Spleen (tissue), 11 donors: ENCODE results near the gene CDK10. TPM values are rescaled to one million over a fixed set of nuclear protein-coding genes. Genes with fewer than 3 reads are reported as not detected.

Experiments
- DNase-seq: peaks from one replicate; pipeline ENCODE4 v3.0.0-alpha.2; 2020
- H3K27ac ChIP-seq, 8 donors: fragments of 200-600 bp; sonication (generic) in 7 of 8; 1 replicate in 4 of 8; 2 replicates in 4 of 8; pipeline versions ENCODE4 v1.5.0 to v1.8.0; 2016 to 2021; ENCODE audit warnings: inconsistent platforms in 4 of 8, mild to moderate bottlenecking in 4 of 8, moderate library complexity in 1 of 8
- H3K27me3 ChIP-seq, 7 donors: fragments of 200-600 bp; sonication (generic) in 6 of 7; replicated peaks in 1 of 7; 1 replicate in 4 of 7; 2 replicates in 3 of 7; pipeline versions ENCODE4 v1.5.0 to v1.8.0; 2016 to 2021; ENCODE audit warnings: inconsistent platforms in 3 of 7, mild to moderate bottlenecking in 1 of 7
- H3K36me3 ChIP-seq, 6 donors: fragments of 200-600 bp; sonication (generic) in 5 of 6; 1 replicate in 4 of 6; 2 replicates in 2 of 6; pipeline versions ENCODE4 v1.5.0 to v1.8.0; 2016 to 2021; ENCODE audit warnings: inconsistent platforms in 2 of 6
- H3K4me1 ChIP-seq, 6 donors: fragments of 200-600 bp; sonication (generic) in 5 of 6; 1 replicate in 3 of 6; 2 replicates in 3 of 6; pipeline versions ENCODE4 v1.5.0 to v1.8.0; 2016 to 2021; ENCODE audit warnings: inconsistent platforms in 3 of 6
- H3K4me3 ChIP-seq, 8 donors: fragments of 200-600 bp; sonication (generic) in 7 of 8; 1 replicate in 4 of 8; 2 replicates in 4 of 8; pipeline versions ENCODE4 v1.5.0 to v1.8.0; 2016 to 2021; ENCODE audit warnings: inconsistent platforms in 4 of 8, mild to moderate bottlenecking in 4 of 8, moderate library complexity in 2 of 8
- H3K9me3 ChIP-seq, 8 donors: fragments of 200-600 bp; sonication (generic) in 7 of 8; 1 replicate in 4 of 8; 2 replicates in 4 of 8; pipeline versions ENCODE4 v1.5.0 to v1.8.0; 2016 to 2021; ENCODE audit warnings: inconsistent platforms in 4 of 8
- CTCF ChIP-seq, 11 experiments: fragments of 200-600 bp in 7 of 11; fragments of 450-650 bp in 4 of 11; sonication (generic) in 4 of 11; IDR thresholded peaks in 8 of 11; conservative IDR thresholded peaks in 3 of 11; 1 replicate in 7 of 11; 2 replicates in 4 of 11; pipeline versions ENCODE4 v1.4.0 to v1.8.0; 2016 to 2021; ENCODE audit warnings: antibody characterized with exemption in 11 of 11, inconsistent platforms in 4 of 11, mild to moderate bottlenecking in 1 of 11
- POLR2A ChIP-seq, 3 donors: fragments of 450-650 bp; IDR thresholded peaks; one replicate each; pipeline ENCODE4 v1.5.1; 2017; ENCODE audit warnings: antibody characterized with exemption in 3 of 3, mild to moderate bottlenecking in 1 of 3
- POLR2AphosphoS5 ChIP-seq, 3 donors: sonication (generic); formaldehyde crosslinking; IDR thresholded peaks; one replicate each; pipeline ENCODE4 v1.5.1; 2017; ENCODE audit warnings: antibody characterized with exemption in 3 of 3
- WGBS, 5 donors: extraction: QIAGEN DNeasy Blood & Tissue Kit in 3 of 5; methylation state at CpG; one replicate each; pipeline versions ENCODE4 v1.1.5 to v1.1.7; 2013 to 2018; 5-methylcytosine and 5-hydroxymethylcytosine counted together
- intact Hi-C: fragments of 100-400 bp; cut with DNase I; formaldehyde crosslinking; loops from one replicate; pipeline ENCODE4 v1.15.0; 2023; ENCODE audit warnings: low total_unique reads
- polyA plus RNA-seq, 3 donors: library from polyadenylated mRNA; stranded (reverse); fragments of 200-250 nt; gene quantifications; one replicate each; pipeline ENCODE4 v1.2.1, GENCODE V29; 2013
- total RNA-seq, 7 donors: library from RNA; depleted of rRNA in 3 of 7; stranded (reverse); fragments of >200 nt in 3 of 7; fragmentation: NEBNext Ultra II Directional in 4 of 7; extraction: Animal tissue kit (Norgen Biotek cat#: 25700) in 4 of 7; gene quantifications; one replicate each; pipeline versions ENCODE4 v1.1.0 to v1.2.1, GENCODE V29; 2016 to 2021
- donor health status: healthy with polysubstance abuse.
- donor health status: DM: no; HTN: no; CAD: no; lungs with moderate emphysema.
- donor health status: DM: no; HTN: no; CAD: no.
- donor health status: Bipolar disorder and iron deficiency.
- donor health status: healthy.
- donor health status: DM: no; HTN: no; CAD: no.
- donor health status: DM: yes; HTN: yes; CAD: no.

The CDK10 gene
- total and polyA plus RNA-seq, 10 donors: 47.6 to 201 (median 78.6) TPM

GRCh38 chr16:89710709-89711564 is 24.4 kb downstream of the CDK10 start:
- TF ChIP-seq POLR2AphosphoS5 (IDR thresholded peaks at IDR 0.05) (peak in 1 of 3 donors; percentile 41), CTCF (IDR thresholded peaks at IDR 0.05 in 8 of 11, conservative IDR thresholded peaks at IDR 0.05 in 3 of 11) (no peak), POLR2A (IDR thresholded peaks at IDR 0.05) (no peak)
- DNase-seq: peak; percentile 78
- peak overlapping the region in 4 of 8 donors; percentile 51 to 64 (median 54) for H3K27ac ChIP-seq
- WGBS, 5 donors: 73 to 86% (median 84%) methylated on average over 44 to 63 of the region's 63 CpGs
- H3K36me3 ChIP-seq: peaks cover 0 to 42% (median 0%) of the 10 kb centered on the region in 6 donors
- intact Hi-C loops: no loop called here
- peak overlapping the region in 2 of 8 donors; percentile 49 to 71 for H3K4me3 ChIP-seq
- no peaks in the 10 kb centered on the region for H3K9me3 ChIP-seq
- H3K4me1 ChIP-seq: peaks cover 11 to 50% (median 24%) of the 10 kb centered on the region in 6 donors
- H3K27me3 ChIP-seq: peaks cover 0 to 15% (median 0%) of the 10 kb centered on the region in 7 donors

GRCh38 chr16:89711601-89712273 is 25.2 kb downstream of the CDK10 start:
- Histone ChIP-seq H3K27me3 (peaks cover 0 to 15% (median 0%) of the 10 kb centered on the region in 7 donors), H3K27ac (peak overlapping the region in 3 of 8 donors; percentile 12 to 50 (median 16)), H3K36me3 (peaks cover 0 to 48% (median 0%) of the 10 kb centered on the region in 6 donors), H3K4me3 (peak overlapping the region in 7 of 8 donors; percentile 33 to 71 (median 49)), H3K4me1 (peaks cover 6 to 43% (median 19%) of the 10 kb centered on the region in 6 donors), H3K9me3 (no peaks in the 10 kb centered on the region)
- peak; percentile 90 for DNase-seq
- WGBS, 5 donors: 3 to 16% (median 5%) methylated on average over 6 to 48 of the region's 48 CpGs
- no peak for TF ChIP-seq POLR2A (IDR thresholded peaks at IDR 0.05)
- TF ChIP-seq POLR2AphosphoS5 (IDR thresholded peaks at IDR 0.05): peak; percentile 23 to 72 (median 61)
- intact Hi-C loops: no loop called here

- Histone ChIP-seq H3K9me3 (no peaks in the 10 kb centered on the region), H3K27me3 (peaks cover 0 to 15% (median 0%) of the 10 kb centered on the region in 7 donors), H3K4me3 (peak overlapping the region in 7 of 8 donors; percentile 33 to 71 (median 49)), H3K27ac (peak overlapping the region in 3 of 8 donors; percentile 12 to 50 (median 16)), H3K36me3 (peaks cover 0 to 45% (median 0%) of the 10 kb centered on the region in 6 donors), H3K4me1 (peaks cover 6 to 43% (median 19%) of the 10 kb centered on the region in 6 donors)
- DNase-seq: no peak
- no peak for TF ChIP-seq CTCF (IDR thresholded peaks at IDR 0.05 in 8 of 11, conservative IDR thresholded peaks at IDR 0.05 in 3 of 11)
- no peak for TF ChIP-seq POLR2A (IDR thresholded peaks at IDR 0.05)
- no peak for TF ChIP-seq POLR2AphosphoS5 (IDR thresholded peaks at IDR 0.05)
- intact Hi-C loops: no loop called here
- 9 to 27% (median 13%) methylated on average over 14 to 22 of the region's 22 CpGs for WGBS, 5 donors
Observed at GRCh38 chr16:89712274-89712781, 25.8 kb downstream of the CDK10 start.

GRCh38 chr16:89716493-89716892 is 30.0 kb downstream of the CDK10 start:
- intact Hi-C loops: no loop called here
- Histone ChIP-seq H3K36me3 (peaks cover 0 to 10% (median 0%) of the 10 kb centered on the region in 6 donors), H3K9me3 (no peaks in the 10 kb centered on the region), H3K4me1 (peaks cover 13 to 49% (median 33%) of the 10 kb centered on the region in 6 donors), H3K27me3 (peaks cover 0 to 15% (median 0%) of the 10 kb centered on the region in 7 donors), H3K4me3 (no peak overlapping the region), H3K27ac (no peak overlapping the region)
- peak; percentile 74 for DNase-seq
- 90 to 94% (median 92%) methylated on average over 11 to 15 of the region's 15 CpGs for WGBS, 5 donors
- TF ChIP-seq POLR2A (IDR thresholded peaks at IDR 0.05) (no peak), CTCF (IDR thresholded peaks at IDR 0.05 in 8 of 11, conservative IDR thresholded peaks at IDR 0.05 in 3 of 11) (no peak), POLR2AphosphoS5 (IDR thresholded peaks at IDR 0.05) (peak in 2 of 3 donors; percentile 28 to 31)
